EH (cell line): Measurements from ENCODE around the gene UBE4A.

Source experiments
- DNase-seq: peaks from one replicate; pipeline ENCODE4 v3.0.0-alpha.2; 2015; ENCODE audit warnings: low read depth

The UBE4A gene, protein sequence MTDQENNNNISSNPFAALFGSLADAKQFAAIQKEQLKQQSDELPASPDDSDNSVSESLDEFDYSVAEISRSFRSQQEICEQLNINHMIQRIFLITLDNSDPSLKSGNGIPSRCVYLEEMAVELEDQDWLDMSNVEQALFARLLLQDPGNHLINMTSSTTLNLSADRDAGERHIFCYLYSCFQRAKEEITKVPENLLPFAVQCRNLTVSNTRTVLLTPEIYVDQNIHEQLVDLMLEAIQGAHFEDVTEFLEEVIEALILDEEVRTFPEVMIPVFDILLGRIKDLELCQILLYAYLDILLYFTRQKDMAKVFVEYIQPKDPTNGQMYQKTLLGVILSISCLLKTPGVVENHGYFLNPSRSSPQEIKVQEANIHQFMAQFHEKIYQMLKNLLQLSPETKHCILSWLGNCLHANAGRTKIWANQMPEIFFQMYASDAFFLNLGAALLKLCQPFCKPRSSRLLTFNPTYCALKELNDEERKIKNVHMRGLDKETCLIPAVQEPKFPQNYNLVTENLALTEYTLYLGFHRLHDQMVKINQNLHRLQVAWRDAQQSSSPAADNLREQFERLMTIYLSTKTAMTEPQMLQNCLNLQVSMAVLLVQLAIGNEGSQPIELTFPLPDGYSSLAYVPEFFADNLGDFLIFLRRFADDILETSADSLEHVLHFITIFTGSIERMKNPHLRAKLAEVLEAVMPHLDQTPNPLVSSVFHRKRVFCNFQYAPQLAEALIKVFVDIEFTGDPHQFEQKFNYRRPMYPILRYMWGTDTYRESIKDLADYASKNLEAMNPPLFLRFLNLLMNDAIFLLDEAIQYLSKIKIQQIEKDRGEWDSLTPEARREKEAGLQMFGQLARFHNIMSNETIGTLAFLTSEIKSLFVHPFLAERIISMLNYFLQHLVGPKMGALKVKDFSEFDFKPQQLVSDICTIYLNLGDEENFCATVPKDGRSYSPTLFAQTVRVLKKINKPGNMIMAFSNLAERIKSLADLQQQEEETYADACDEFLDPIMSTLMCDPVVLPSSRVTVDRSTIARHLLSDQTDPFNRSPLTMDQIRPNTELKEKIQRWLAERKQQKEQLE

GRCh38 chr11:118359295-118359958 is at the start of gene UBE4A:
TSS of gene UBE4A (plus strand) at chr11:118359600. CDS start at chr11:118365081, 5,481 bp downstream.
- DNase-seq, result peak; percentile 92

DNA sequence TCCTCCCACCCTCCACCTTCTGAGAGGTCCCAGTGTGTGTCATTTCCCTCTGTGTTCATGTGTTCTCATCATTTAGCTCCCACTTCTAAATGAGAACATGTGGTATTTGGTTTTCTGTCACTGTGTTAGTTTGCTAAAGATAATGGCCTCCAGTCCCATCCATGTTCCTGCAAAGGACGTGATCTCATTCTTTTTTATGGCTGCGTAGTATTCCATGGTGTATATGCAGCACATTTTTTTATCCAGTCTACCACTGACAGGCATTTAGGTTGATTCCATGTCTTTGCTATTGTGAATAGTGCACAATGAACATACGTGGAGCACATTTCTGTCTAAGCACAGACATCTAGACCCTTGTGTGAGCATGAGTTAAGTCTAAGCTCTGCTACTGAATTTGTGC is 49.1 kb upstream of the UBE4A start:
- no peak for DNase-seq

- no peak for DNase-seq
Observed at GRCh38 chr11:118310781-118311485, 48.5 kb upstream of the UBE4A start.

- no peak for DNase-seq
Observed at GRCh38 chr11:118311518-118311917, 47.9 kb upstream of the UBE4A start.

- DNase-seq, result no peak
Observed at GRCh38 chr11:118312328-118312727, 47.1 kb upstream of the UBE4A start.

GRCh38 chr11:118313242-118313641 is 46.2 kb upstream of the UBE4A start:
- DNase-seq, result peak; percentile 2

DNA sequence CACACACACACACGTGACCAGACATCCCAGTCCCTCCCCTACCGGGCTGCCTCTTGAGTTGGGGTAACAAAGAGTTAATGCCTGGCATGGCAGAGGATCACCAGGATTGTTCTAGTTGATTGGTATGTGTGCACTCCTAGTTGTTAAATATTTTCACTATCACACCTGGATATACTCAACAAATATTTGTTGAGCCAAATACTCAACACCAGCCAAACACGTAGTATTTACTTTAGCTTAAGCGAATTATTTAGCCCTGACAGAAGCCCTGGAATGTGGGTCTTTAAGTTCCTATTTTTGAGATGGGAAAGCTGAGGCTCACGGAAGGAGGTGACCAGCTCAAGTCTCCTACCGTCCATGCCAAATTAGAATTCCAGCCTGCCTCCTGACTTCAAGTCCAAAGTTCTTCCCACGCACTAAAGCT is 44.4 kb upstream of the UBE4A start:
- DNase-seq, result no peak

DNA sequence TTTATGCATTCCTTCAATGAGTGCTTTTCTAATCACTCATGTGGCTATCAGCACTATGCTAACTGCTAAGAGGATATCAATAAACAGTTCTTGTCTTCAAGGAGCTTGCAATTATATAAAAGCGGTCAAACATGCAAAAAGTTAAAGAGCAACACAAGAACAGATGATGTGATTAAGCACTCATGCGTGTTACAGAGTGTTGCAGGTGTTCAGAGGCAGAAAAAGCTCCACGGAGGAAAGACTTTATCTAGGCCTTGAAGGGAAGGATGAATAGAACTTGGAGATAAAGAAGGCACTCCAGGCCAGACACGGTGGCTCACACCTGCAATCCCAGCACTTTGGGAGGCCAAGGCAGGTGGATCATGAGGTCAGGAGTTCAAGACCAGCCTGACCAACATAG is 41.3 kb upstream of the UBE4A start:
- no peak for DNase-seq

DNA sequence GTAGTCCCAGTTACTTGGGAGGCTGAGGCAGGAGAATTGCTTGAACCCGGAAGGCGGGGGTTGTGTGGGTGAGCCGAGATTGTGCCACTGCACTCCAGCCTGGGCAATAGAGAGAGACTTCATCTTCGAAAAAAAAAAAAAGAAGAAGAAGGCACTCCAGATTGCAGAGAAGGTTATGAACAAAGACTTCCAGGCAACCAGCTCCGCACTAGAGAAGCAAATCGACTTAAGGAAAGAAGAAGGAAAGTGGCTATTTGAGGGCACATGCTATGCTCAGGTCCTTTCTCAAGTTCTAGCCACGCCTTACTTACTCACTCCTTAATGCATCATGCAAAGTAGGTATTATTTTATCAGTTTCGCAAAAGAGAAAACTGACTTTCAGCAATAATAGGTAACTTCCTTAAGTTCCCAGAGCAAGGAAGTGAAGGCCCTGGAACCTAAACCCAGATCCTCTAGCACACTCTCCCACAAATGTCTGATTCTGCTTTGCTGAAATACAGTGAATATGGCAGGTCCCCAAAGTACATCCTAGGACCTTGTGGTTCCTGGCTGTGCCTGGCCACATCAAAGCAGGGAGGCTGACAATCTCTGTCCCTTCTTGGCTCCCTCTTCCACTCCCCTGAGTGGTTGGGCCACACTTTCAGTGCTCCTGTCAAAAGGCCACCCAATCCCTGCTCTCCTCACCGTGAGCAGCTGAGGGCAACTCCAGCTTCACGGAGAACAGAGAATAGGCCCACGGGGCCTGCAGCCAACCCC is 40.6 kb upstream of the UBE4A start:
- no peak for DNase-seq

DNA sequence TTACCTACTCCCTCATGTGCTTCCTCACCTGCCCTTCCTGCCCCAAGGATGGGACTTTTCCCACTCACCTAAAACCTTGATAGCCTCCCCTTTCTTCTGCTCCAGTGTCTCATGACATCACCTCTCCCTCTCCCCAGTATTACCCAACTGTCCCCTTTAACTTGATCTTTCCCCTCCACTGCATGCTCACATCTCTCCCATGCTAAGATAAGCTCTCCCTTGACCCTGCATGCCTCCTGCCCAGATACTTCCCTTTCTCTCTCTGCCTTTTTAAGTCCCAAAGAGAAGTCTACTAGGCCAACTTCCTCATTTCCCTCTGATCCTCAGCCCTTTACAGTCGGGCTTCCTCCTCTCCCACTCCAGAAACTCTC is 40.1 kb upstream of the UBE4A start:
- DNase-seq, result no peak

DNA sequence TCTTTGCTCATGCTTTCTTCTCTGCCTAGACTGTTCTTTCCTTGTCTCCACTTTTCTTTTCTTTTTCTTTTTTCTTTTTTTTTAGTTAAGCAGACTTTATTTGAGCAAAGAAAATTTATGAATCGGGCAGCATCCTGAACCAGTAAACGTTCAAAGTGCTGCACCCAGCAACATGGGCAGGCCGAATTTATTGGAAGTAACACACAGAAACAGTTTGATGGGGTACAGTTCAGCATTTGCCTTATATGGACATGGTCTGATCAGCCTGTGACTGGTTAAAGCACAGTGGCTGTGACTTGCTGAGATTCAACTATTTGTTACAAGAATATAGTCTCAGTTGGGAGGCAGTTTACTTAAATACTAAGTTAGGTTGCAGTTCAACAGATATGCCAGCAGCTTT is 38.9 kb upstream of the UBE4A start:
- DNase-seq, result no peak

GRCh38 chr11:118321386-118322082 is 37.9 kb upstream of the UBE4A start:
- no peak for DNase-seq

- DNase-seq, result no peak
Observed at GRCh38 chr11:118322721-118323120, 36.7 kb upstream of the UBE4A start.

GRCh38 chr11:118325283-118325682 is 34.1 kb upstream of the UBE4A start:
- DNase-seq, result no peak

DNA sequence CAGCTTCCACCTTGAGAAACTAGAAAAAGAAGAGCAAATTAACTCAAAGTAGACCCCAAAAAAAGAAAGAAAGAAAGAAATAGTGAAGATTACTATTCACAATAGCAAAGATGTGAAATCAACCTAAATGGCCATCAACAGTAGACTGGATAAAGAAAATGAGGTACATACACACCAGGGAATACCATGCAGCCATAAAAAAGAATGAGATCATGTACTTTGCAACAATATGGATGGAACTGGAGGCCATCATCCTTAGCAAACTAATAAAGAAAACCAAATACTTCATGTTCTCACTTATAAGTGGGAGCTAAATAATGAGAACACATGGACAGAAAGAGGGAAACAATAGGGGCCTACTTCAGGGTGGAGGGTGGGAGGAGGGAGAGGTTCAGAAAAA is 30.7 kb upstream of the UBE4A start:
- DNase-seq, result no peak

- no peak for DNase-seq
Observed at GRCh38 chr11:118334745-118335144, 24.7 kb upstream of the UBE4A start.

- DNase-seq, result peak; percentile 3
Observed at GRCh38 chr11:118338637-118339061, 20.8 kb upstream of the UBE4A start.

- DNase-seq, result no peak
Observed at GRCh38 chr11:118339281-118339961, 20.0 kb upstream of the UBE4A start.

DNA sequence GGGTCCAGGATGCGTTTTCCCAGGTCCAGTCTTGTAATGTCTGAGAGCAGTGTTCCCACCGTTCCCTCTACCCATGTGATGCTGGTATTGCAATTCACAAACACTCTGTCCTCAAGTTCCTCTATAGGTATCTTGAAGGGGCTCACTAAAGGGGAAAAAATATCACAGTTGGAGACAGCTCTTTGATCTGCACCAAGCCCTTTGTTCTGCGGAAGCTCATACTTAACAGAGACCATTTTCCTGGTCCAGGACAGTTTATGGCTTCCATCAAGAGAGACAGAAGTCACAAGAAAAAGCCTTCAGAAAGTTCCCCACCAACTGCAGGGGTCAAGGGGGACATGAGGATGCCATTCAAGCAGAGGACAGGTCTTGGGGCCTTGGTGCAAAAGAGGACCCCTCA is 19.0 kb upstream of the UBE4A start:
- no peak for DNase-seq

DNA sequence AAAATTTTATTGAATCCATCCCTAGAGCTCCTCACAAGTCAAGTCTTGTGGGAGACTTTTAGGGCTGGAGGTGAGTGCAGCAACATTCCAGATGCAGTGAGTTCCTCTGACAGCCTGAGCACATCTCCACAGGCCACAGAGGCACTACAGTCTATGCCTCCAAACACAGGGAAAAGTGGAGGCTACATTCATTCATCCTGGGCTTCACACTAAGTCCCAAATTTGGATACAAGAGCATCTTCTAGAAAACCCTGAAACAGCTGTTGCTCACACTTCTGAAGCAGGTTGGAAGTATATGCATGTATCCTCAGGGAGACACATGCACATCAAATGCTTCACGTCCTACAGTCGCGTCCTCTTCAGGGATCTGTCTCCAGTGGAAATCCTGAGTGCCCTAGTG is 18.1 kb upstream of the UBE4A start:
- no peak for DNase-seq
